ENCODE measurements around the gene ANKRD33. TPM values are rescaled to one million over a fixed set of nuclear protein-coding genes. Genes with fewer than 3 reads are reported as not detected.

ANKRD33 gene
- total RNA-seq, 2 donors from 2014 or later, result 0.46 TPM; not detected in 1

DNA sequence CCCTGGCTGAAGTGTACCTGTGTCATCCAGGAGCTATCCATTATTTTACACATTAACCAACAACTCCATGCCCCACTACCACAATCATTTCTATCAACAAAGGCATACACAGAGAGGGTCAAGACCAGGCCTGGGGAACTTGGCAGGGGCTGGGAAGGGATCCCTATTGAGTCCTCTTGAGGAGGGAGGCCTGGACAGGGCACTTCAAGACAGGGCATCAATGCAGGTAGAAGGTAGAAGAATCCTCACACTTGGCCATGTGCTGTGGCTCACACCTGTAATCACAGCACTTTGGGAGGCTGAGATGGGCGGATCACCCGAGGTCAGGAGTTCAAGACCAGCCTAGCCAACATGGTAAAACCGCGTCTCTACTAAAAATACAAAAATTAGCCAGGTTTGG, 13.4 kb upstream of the ANKRD33 start:
- Histone ChIP-seq H3K9me3 (ENCODE audit: control insufficient read depth, low read length) (no peaks in the 10 kb centered on the region), H3K9ac (ENCODE audit: extremely low read depth, low read length, poor library complexity, severe bottlenecking) (no peak overlapping the region), H3K27ac (ENCODE audit: low read depth, low read length) (no peak overlapping the region), H3K36me3 (ENCODE audit: control insufficient read depth, insufficient read depth, low read length) (no peaks in the 10 kb centered on the region), H3K4me1 (ENCODE audit: control insufficient read depth, insufficient read depth, low read length) (peaks cover 6% of the 10 kb centered on the region), H3K4me3 (ENCODE audit: low read length) (no peak overlapping the region), H3K27me3 (ENCODE audit: control insufficient read depth, insufficient read depth, low read length, poor library complexity, severe bottlenecking) (peaks cover 23% of the 10 kb centered on the region)
- TF ChIP-seq, protein P1, sequence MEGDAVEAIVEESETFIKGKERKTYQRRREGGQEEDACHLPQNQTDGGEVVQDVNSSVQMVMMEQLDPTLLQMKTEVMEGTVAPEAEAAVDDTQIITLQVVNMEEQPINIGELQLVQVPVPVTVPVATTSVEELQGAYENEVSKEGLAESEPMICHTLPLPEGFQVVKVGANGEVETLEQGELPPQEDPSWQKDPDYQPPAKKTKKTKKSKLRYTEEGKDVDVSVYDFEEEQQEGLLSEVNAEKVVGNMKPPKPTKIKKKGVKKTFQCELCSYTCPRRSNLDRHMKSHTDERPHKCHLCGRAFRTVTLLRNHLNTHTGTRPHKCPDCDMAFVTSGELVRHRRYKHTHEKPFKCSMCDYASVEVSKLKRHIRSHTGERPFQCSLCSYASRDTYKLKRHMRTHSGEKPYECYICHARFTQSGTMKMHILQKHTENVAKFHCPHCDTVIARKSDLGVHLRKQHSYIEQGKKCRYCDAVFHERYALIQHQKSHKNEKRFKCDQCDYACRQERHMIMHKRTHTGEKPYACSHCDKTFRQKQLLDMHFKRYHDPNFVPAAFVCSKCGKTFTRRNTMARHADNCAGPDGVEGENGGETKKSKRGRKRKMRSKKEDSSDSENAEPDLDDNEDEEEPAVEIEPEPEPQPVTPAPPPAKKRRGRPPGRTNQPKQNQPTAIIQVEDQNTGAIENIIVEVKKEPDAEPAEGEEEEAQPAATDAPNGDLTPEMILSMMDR (conservative IDR thresholded peaks at IDR 0.05), result no peak
- no peak for DNase-seq
- WGBS, 2 experiments (ENCODE audit: insufficient coverage in 1 of 2, insufficient read length in 1 of 2), result 88 to 92% methylated on average over 4 of the region's 4 CpGs
- Mint-ChIP-seq H3K9me3 (no peaks in the 10 kb centered on the region), H3K27me3 (ENCODE audit: insufficient read depth) (peaks cover 34% of the 10 kb centered on the region), H3K4me3 (no peak overlapping the region), H3K27ac (no peak overlapping the region), H3K4me1 (peaks cover 8% of the 10 kb centered on the region), H3K36me3 (ENCODE audit: low read depth) (no peaks in the 10 kb centered on the region)

DNA sequence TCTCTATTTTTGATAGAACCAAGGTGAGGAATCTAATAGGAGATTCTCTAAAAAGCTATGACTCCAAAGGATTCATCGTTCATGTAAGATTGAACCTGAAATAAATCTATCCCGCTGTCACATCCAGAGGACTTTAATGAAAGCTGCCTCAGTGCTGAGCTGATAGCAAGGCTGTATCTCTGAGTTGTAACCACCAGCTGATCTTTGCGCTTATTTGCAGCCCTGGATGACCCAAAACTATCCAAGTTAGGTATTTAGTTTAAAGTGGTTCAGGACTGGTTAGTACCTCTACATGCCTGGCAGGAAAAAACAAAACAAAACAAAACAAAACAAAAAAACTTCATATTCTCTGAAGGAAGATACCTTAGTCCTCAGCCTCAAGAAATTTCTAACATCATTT, 8.8 kb upstream of the ANKRD33 start:
- Mint-ChIP-seq H3K27me3 (ENCODE audit: insufficient read depth) (peaks cover 7% of the 10 kb centered on the region), H3K4me1 (peaks cover under 1% of the 10 kb centered on the region), H3K36me3 (ENCODE audit: low read depth) (no peaks in the 10 kb centered on the region), H3K4me3 (no peak overlapping the region), H3K9me3 (no peaks in the 10 kb centered on the region), H3K27ac (no peak overlapping the region)
- WGBS, 2 experiments (ENCODE audit: insufficient coverage in 1 of 2, insufficient read length in 1 of 2), result 92 to 100% methylated on average over 2 to 3 of the region's 3 CpGs
- peak; percentile 20 for DNase-seq
- TF ChIP-seq, protein P1 (conservative IDR thresholded peaks at IDR 0.05), result no peak
- H3K27me3 ChIP-seq (ENCODE audit: control insufficient read depth, insufficient read depth, low read length, poor library complexity, severe bottlenecking), result no peaks in the 10 kb centered on the region
- H3K9ac ChIP-seq (ENCODE audit: extremely low read depth, low read length, poor library complexity, severe bottlenecking), result no peak overlapping the region
- no peaks in the 10 kb centered on the region for H3K9me3 ChIP-seq (ENCODE audit: control insufficient read depth, low read length)
- no peak overlapping the region for H3K27ac ChIP-seq (ENCODE audit: low read depth, low read length)
- H3K36me3 ChIP-seq (ENCODE audit: control insufficient read depth, insufficient read depth, low read length), result no peaks in the 10 kb centered on the region
- H3K4me3 ChIP-seq (ENCODE audit: low read length), result no peak overlapping the region
- no peaks in the 10 kb centered on the region for H3K4me1 ChIP-seq (ENCODE audit: control insufficient read depth, insufficient read depth, low read length)

DNA sequence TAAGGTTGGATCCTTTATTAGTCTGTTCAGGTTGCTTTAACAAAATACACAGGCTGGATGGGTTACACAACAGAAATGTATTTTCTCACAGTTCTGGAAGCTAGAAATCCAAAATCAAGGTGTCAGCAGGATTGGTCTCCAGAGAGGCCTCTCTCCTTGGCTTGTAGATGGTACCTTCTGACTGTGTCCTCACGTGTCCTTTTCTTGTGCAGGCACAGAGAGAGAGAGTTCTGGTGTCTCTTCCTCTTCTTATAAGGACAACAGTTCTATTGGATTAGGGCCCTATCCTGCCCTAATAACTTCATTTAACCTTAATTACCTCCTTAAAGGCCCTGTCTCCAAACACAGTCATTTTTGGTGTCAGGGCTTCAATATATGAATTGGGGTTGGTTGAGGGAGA, 4.6 kb upstream of the ANKRD33 start:
- Mint-ChIP-seq H3K27ac (no peak overlapping the region), H3K4me3 (no peak overlapping the region), H3K36me3 (ENCODE audit: low read depth) (no peaks in the 10 kb centered on the region), H3K9me3 (no peaks in the 10 kb centered on the region), H3K27me3 (ENCODE audit: insufficient read depth) (peaks cover 17% of the 10 kb centered on the region), H3K4me1 (peaks cover 1% of the 10 kb centered on the region)
- H3K4me1 ChIP-seq (ENCODE audit: control insufficient read depth, insufficient read depth, low read length), result no peaks in the 10 kb centered on the region
- TF ChIP-seq, protein P1 (conservative IDR thresholded peaks at IDR 0.05), result no peak
- H3K27me3 ChIP-seq (ENCODE audit: control insufficient read depth, insufficient read depth, low read length, poor library complexity, severe bottlenecking), result peaks cover 3% of the 10 kb centered on the region
- DNase-seq, result peak; percentile 24
- H3K27ac ChIP-seq (ENCODE audit: low read depth, low read length), result no peak overlapping the region
- no peaks in the 10 kb centered on the region for H3K9me3 ChIP-seq (ENCODE audit: control insufficient read depth, low read length)
- no peak overlapping the region for H3K4me3 ChIP-seq (ENCODE audit: low read length)
- 88 to 89% methylated on average over 1 of the region's 1 CpG for WGBS, 2 experiments (ENCODE audit: insufficient coverage in 1 of 2, insufficient read length in 1 of 2)
- no peak overlapping the region for H3K9ac ChIP-seq (ENCODE audit: extremely low read depth, low read length, poor library complexity, severe bottlenecking)
- no peaks in the 10 kb centered on the region for H3K36me3 ChIP-seq (ENCODE audit: control insufficient read depth, insufficient read depth, low read length)
